HCT116 (cell line): ENCODE measurements around the gene PI16. TPM values are rescaled to one million over a fixed set of nuclear protein-coding genes. Genes with fewer than 3 reads are reported as not detected.

Experiments
- ATAC-seq: fragments of 200-7000 bp; cut with Tn5 transposase; 2 replicates; pipeline ENCODE4 v1.9.1; 2020; ENCODE audit warnings: mild to moderate bottlenecking, moderate library complexity
- BruUV-seq: library from RNA; stranded (reverse); fragments of 400-500 nt; replicated peaks from 2 replicates; lab custom pipeline; 2021; lab: Mats Ljungman, UMichigan
- CTCF ChIA-PET: fragments of 300-600 bp; sonication (Branson Sonifier 250); formaldehyde crosslinking; loops from one replicate; lab custom pipeline; 2021; ENCODE audit warnings: antibody characterized with exemption; lab: Charles Lee
- POLR2A ChIA-PET: fragments of 300-600, 350-600 bp; sonication (Branson Sonifier 250); formaldehyde crosslinking; loops from one replicate; lab custom pipeline; 2021; ENCODE audit warnings: antibody characterized with exemption; lab: Charles Lee
- RAD21 ChIA-PET, 2 experiments: fragments of 300-600 bp; sonication (Branson Sonifier 250); formaldehyde crosslinking; loops; one replicate each; lab custom pipeline; 2023; ENCODE audit warnings: low total read pairs in 2 of 2; ENCODE audit not compliant: uncharacterized antibody in 2 of 2, unreplicated experiment in 2 of 2, low non-redundant PET in 1 of 2; lab: Charles Lee
- DNase-seq: peaks from one replicate; pipeline ENCODE4 v3.0.0-alpha.2; 2010; ENCODE audit warnings: low read depth, low spot score
- H2AFZ ChIP-seq: fragments of 200-600 bp; shearing (Covaris generic), sonication (generic); 2 replicates; pipeline ENCODE4 v1.6.1; 2017; ENCODE audit warnings: low read depth, mixed run types, mixed read lengths, antibody characterized with exemption, low read length; ENCODE audit not compliant: poor library complexity, severe bottlenecking
- H3K27ac ChIP-seq: 2 replicates; pipeline ENCODE4 v1.5.1; 2012; ENCODE audit warnings: low read depth, low read length
- H3K27me3 ChIP-seq: fragments of 200-600 bp; sonication (generic); 2 replicates; pipeline ENCODE4 v1.6.1; 2016; ENCODE audit warnings: mixed run types, low read length, mixed read lengths; ENCODE audit not compliant: insufficient read depth
- H3K36me3 ChIP-seq, 2 experiments: fragments of 200-500 bp in 1 of 2; fragments of 200-600 bp in 1 of 2; sonication (Bioruptor generic) in 1 of 2; sonication (generic) in 1 of 2; 2 replicates each; pipeline versions ENCODE4 v1.5.1 to v1.6.1; 2014 to 2016; ENCODE audit warnings: low read length in 2 of 2, inconsistent platforms in 1 of 2, mixed read lengths in 1 of 2, mixed run types in 1 of 2; ENCODE audit not compliant: insufficient read depth in 2 of 2, control insufficient read depth in 1 of 2
- H3K4me1 ChIP-seq, 2 experiments: fragments of 200-600 bp in 1 of 2; sonication (generic) in 1 of 2; 2 replicates each; pipeline versions ENCODE4 v1.5.1 to v1.6.1; 2012 to 2017; ENCODE audit warnings: low read length in 2 of 2, inconsistent platforms in 1 of 2, mild to moderate bottlenecking in 1 of 2, mixed read lengths in 1 of 2, mixed run types in 1 of 2, moderate library complexity in 1 of 2; ENCODE audit not compliant: insufficient read depth in 2 of 2, control insufficient read depth in 1 of 2
- H3K4me2 ChIP-seq: fragments of 200-600 bp; sonication (generic); 2 replicates; pipeline ENCODE4 v1.6.1; 2017; ENCODE audit warnings: mixed run types, low read length, mixed read lengths
- H3K4me3 ChIP-seq, 2 experiments: fragments of 200-600 bp in 1 of 2; sonication (generic) in 1 of 2; replicated peaks in 1 of 2; 2 replicates each; pipeline ENCODE4 v1.5.1; 2011 to 2016; ENCODE audit warnings: low read length in 2 of 2, control low read depth in 1 of 2, low read depth in 1 of 2, mild to moderate bottlenecking in 1 of 2, mixed read lengths in 1 of 2, mixed run types in 1 of 2
- H3K79me2 ChIP-seq: fragments of 200-600 bp; sonication (generic); 2 replicates; pipeline ENCODE4 v1.6.1; 2017; ENCODE audit warnings: mild to moderate bottlenecking, mixed run types, low read length, moderate library complexity, mixed read lengths; ENCODE audit not compliant: insufficient read depth
- H3K9ac ChIP-seq: fragments of 200-600 bp; sonication (generic); 2 replicates; pipeline ENCODE4 v1.6.1; 2016; ENCODE audit warnings: low read length, mixed read lengths
- H3K9me2 ChIP-seq: fragments of 200-600 bp; sonication (generic), shearing (Covaris generic); 2 replicates; pipeline ENCODE4 v1.6.1; 2017; ENCODE audit warnings: mixed run types, mild to moderate bottlenecking, moderate library complexity; ENCODE audit not compliant: insufficient read depth
- H3K9me3 ChIP-seq, 2 experiments: fragments of 200-500 bp in 1 of 2; fragments of 200-600 bp in 1 of 2; sonication (Bioruptor generic) in 1 of 2; sonication (generic) in 1 of 2; 2 replicates each; pipeline ENCODE4 v1.6.1; 2014 to 2017; ENCODE audit warnings: low read length in 2 of 2, mixed read lengths in 2 of 2, inconsistent platforms in 1 of 2, low read depth in 1 of 2, mild to moderate bottlenecking in 1 of 2, mixed run types in 1 of 2, moderate library complexity in 1 of 2; ENCODE audit not compliant: control insufficient read depth in 1 of 2, insufficient read depth in 1 of 2
- H4K20me1 ChIP-seq: fragments of 200-600 bp; sonication (generic), shearing (Covaris generic); 2 replicates; pipeline ENCODE4 v1.6.1; 2017; ENCODE audit warnings: mixed run types, mild to moderate bottlenecking, moderate library complexity; ENCODE audit not compliant: insufficient read depth
- CBX3 ChIP-seq: IDR thresholded peaks from 2 replicates; pipeline ENCODE4 v1.6.1; 2012; ENCODE audit warnings: low read depth
- CEBPB ChIP-seq: IDR thresholded peaks from 2 replicates; pipeline ENCODE4 v1.6.1; 2012; ENCODE audit warnings: low read depth
- EGR1 ChIP-seq: IDR thresholded peaks from 2 replicates; pipeline ENCODE4 v1.6.1; 2012; ENCODE audit warnings: low read depth
- ELF1 ChIP-seq: IDR thresholded peaks from 2 replicates; pipeline ENCODE4 v1.6.1; 2012; ENCODE audit warnings: low read depth, borderline replicate concordance
- EZH2 ChIP-seq: fragments of 200-600 bp; sonication (generic); IDR thresholded peaks from 2 replicates; pipeline ENCODE4 v1.6.1; 2017; ENCODE audit warnings: antibody characterized with exemption, mixed run types
- EZH2phosphoT487 ChIP-seq: fragments of 200-600 bp; IDR thresholded peaks from 2 replicates; pipeline ENCODE4 v1.6.1; 2018; ENCODE audit warnings: antibody characterized with exemption, borderline replicate concordance
- FOSL1 ChIP-seq: IDR thresholded peaks from 2 replicates; pipeline ENCODE4 v1.6.1; 2012; ENCODE audit warnings: low read depth
- JUND ChIP-seq: IDR thresholded peaks from 2 replicates; pipeline ENCODE4 v1.6.1; 2012
- MAX ChIP-seq: IDR thresholded peaks from 2 replicates; pipeline ENCODE4 v1.6.1; 2012
- POLR2AphosphoS5 ChIP-seq: IDR thresholded peaks from 2 replicates; pipeline ENCODE4 v1.6.1; 2011; ENCODE audit warnings: mild to moderate bottlenecking, low read depth, low read length, moderate library complexity
- RAD21 ChIP-seq: IDR thresholded peaks from 2 replicates; pipeline ENCODE4 v1.6.1; 2012; ENCODE audit warnings: low read depth, mild to moderate bottlenecking
- SIN3A ChIP-seq: IDR thresholded peaks from 2 replicates; pipeline ENCODE4 v1.6.1; 2012; ENCODE audit warnings: low read depth
- SP1 ChIP-seq: IDR thresholded peaks from 2 replicates; pipeline ENCODE4 v1.6.1; 2012; ENCODE audit warnings: low read depth
- SRF ChIP-seq: IDR thresholded peaks from 2 replicates; pipeline ENCODE4 v1.6.1; 2012; ENCODE audit warnings: low read depth
- TCF7L2 ChIP-seq: IDR thresholded peaks from 2 replicates; pipeline ENCODE4 v1.7.0; 2011; ENCODE audit warnings: borderline replicate concordance, inconsistent platforms; ENCODE audit not compliant: insufficient read depth, insufficient read length; ENCODE audit errors: extremely low read depth
- YY1 ChIP-seq: IDR thresholded peaks from 2 replicates; pipeline ENCODE4 v1.6.1; 2011; ENCODE audit warnings: low read length, low read depth, moderate library complexity, mild to moderate bottlenecking; ENCODE audit not compliant: insufficient replicate concordance; ENCODE audit errors: extremely low read depth
- ZFX ChIP-seq: fragments of 450-650 bp; IDR thresholded peaks from 2 replicates; pipeline ENCODE4 v1.6.1; 2017
- ZNF274 ChIP-seq: fragments of 200-500 bp; sonication (Bioruptor generic); IDR thresholded peaks from 2 replicates; pipeline ENCODE4 v1.6.1; 2014; ENCODE audit warnings: mild to moderate bottlenecking, low read depth, low read length, inconsistent platforms
- intact Hi-C: fragments of 100-400 bp; cut with micrococcal nuclease; formaldehyde crosslinking; loops from 2 replicates; pipeline ENCODE4 v1.10.0; 2022
- total RNA-seq: library from RNA; stranded (reverse); gene quantifications from one replicate; pipeline ENCODE4 v1.2.1, GENCODE V29; 2021; ENCODE audit not compliant: unreplicated experiment
- TF ChIP-seq, protein P1 (sequence below): IDR thresholded peaks from 2 replicates; pipeline ENCODE4 v1.6.1; 2012
- TF ChIP-seq, protein P2 (sequence below): IDR thresholded peaks from 2 replicates; pipeline ENCODE4 v1.6.1; 2011; ENCODE audit warnings: mild to moderate bottlenecking, low read length, moderate library complexity; ENCODE audit not compliant: insufficient replicate concordance; ENCODE audit errors: extremely low read depth

Gene PI16
- total RNA-seq, 1 experiment from 2014 or later: 0.59 TPM

- TF ChIP-seq MAX: no peak
These were observed 4.9 kb upstream of the PI16 start (continued) for GRCh38 chr6:36949636-36950035.

DNA sequence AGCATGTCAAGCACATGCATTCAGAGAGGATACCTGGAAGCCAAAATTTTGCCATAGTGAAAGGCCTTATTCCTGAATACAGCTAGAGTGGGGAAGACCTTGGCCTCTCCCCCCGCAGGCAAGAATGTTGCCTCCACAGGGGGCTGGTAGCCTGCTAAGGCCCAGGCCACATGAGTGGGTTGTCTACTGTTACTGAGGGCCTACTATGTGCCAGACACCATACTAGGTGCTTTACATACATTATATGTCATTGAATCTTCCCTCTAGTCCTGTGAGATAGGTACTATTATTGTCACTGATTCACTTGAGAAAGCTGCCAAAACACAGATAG, 642 bp upstream of the PI16 start:
- Histone ChIP-seq H3K36me3 (no peaks in the 10 kb centered on the region), H3K9me2 (no peaks in the 10 kb centered on the region), H3K4me3 (no peak overlapping the region), H3K4me2 (no peak overlapping the region), H3K4me1 (peaks cover 0 to 57% of the 10 kb centered on the region in 2 experiments; a peak in 3 of 4 replicates), H3K9ac (no peak overlapping the region), H3K9me3 (no peaks in the 10 kb centered on the region), H4K20me1 (no peaks in the 10 kb centered on the region), H3K79me2 (no peaks in the 10 kb centered on the region), H3K27ac (no peak overlapping the region), H2AFZ (no peak overlapping the region), H3K27me3 (no peaks in the 10 kb centered on the region)
- TF ChIP-seq EZH2phosphoT487 (no peak), TCF7L2 (no peak), EZH2 (no peak), CEBPB (no peak), JUND (no peak), ZNF274 (no peak), MAX (no peak), ELF1 (no peak), SIN3A (no peak), EGR1 (no peak), RAD21 (no peak), ZFX (no peak), POLR2AphosphoS5 (no peak), CBX3 (no peak), YY1 (no peak), SP1 (no peak), FOSL1 (no peak), SRF (no peak)
- TF ChIP-seq, protein P1, sequence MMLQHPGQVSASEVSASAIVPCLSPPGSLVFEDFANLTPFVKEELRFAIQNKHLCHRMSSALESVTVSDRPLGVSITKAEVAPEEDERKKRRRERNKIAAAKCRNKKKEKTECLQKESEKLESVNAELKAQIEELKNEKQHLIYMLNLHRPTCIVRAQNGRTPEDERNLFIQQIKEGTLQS: no peak
- TF ChIP-seq, protein P2, sequence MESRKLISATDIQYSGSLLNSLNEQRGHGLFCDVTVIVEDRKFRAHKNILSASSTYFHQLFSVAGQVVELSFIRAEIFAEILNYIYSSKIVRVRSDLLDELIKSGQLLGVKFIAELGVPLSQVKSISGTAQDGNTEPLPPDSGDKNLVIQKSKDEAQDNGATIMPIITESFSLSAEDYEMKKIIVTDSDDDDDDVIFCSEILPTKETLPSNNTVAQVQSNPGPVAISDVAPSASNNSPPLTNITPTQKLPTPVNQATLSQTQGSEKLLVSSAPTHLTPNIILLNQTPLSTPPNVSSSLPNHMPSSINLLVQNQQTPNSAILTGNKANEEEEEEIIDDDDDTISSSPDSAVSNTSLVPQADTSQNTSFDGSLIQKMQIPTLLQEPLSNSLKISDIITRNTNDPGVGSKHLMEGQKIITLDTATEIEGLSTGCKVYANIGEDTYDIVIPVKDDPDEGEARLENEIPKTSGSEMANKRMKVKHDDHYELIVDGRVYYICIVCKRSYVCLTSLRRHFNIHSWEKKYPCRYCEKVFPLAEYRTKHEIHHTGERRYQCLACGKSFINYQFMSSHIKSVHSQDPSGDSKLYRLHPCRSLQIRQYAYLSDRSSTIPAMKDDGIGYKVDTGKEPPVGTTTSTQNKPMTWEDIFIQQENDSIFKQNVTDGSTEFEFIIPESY: no peak
- intact Hi-C loops: no loop called here
- BruUV-seq: no TSS peak
- ChIA-PET POLR2A (no interaction called here), CTCF (no interaction called here), RAD21 (no interaction called here)
- DNase-seq: no peak
- no peak for ATAC-seq
